Testis (tissue), 3 donors: ENCODE data around the gene ARID5B. TPM values are rescaled to one million over a fixed set of nuclear protein-coding genes. Genes with fewer than 3 reads are reported as not detected.

Experiments used
- DNase-seq: peaks from one replicate; pipeline ENCODE4 v3.0.0-alpha.2; 2019
- H3K27ac ChIP-seq, 2 donors: fragments of 200-600 bp; sonication (generic); one replicate each; pipeline ENCODE4 v1.5.1; 2019
- H3K27me3 ChIP-seq: fragments of 200-600 bp; sonication (generic); one replicate; pipeline ENCODE4 v1.5.1; 2019
- H3K36me3 ChIP-seq: fragments of 200-600 bp; sonication (generic); one replicate; pipeline ENCODE4 v1.5.1; 2017; ENCODE audit warnings: low read depth; ENCODE audit errors: missing control alignments
- H3K4me1 ChIP-seq: fragments of 200-600 bp; sonication (generic); one replicate; pipeline ENCODE4 v1.5.1; 2019
- H3K4me3 ChIP-seq, 2 donors: fragments of 200-600 bp; sonication (generic); one replicate each; pipeline ENCODE4 v1.5.1; 2017 to 2019
- H3K9me3 ChIP-seq: fragments of 200-600 bp; sonication (generic); one replicate; pipeline ENCODE4 v1.5.1; 2017
- POLR2A ChIP-seq: fragments of 450-650 bp; IDR thresholded peaks from one replicate; pipeline ENCODE4 v1.6.1; 2017; ENCODE audit warnings: antibody characterized with exemption, mild to moderate bottlenecking, moderate library complexity
- WGBS, 2 donors: methylation state at CpG; one replicate each; pipeline ENCODE4 v1.1.5; 2018; 5-methylcytosine and 5-hydroxymethylcytosine counted together
- intact Hi-C: fragments of 100-400 bp; cut with DNase I; formaldehyde crosslinking; loops from one replicate; pipeline ENCODE4 v1.15.1; 2023; ENCODE audit warnings: low total_unique reads
- polyA plus RNA-seq: library from polyadenylated mRNA; stranded (reverse); fragments of 350-450 nt; fragmentation: Illumina TruSeq; extraction: RNeasy Lipid Tissue Mini Kit (QIAGEN cat#74804); gene quantifications from one replicate; pipeline ENCODE4 v1.2.3, GENCODE V29; 2014; ENCODE audit warnings: low read depth, low replicate concordance; ENCODE audit not compliant: insufficient read depth
- total RNA-seq, 2 donors: library from RNA; depleted of rRNA; stranded (reverse); fragments of >200 nt; gene quantifications; one replicate each; pipeline ENCODE4 v1.2.3, GENCODE V29; 2016
- TF ChIP-seq, protein P1 (sequence below), 3 experiments: fragments of 450-650 bp in 2 of 3; fragments of 200-600 bp in 1 of 3; sonication (generic) in 1 of 3; IDR thresholded peaks; one replicate each; pipeline ENCODE4 v1.5.1; 2016 to 2019; ENCODE audit warnings: antibody characterized with exemption in 3 of 3, mild to moderate bottlenecking in 2 of 3, moderate library complexity in 1 of 3

The ARID5B gene
- total and polyA plus RNA-seq, 3 donors from 2014 or later = 14.3 to 73.6 (median 52.1) TPM

DNA sequence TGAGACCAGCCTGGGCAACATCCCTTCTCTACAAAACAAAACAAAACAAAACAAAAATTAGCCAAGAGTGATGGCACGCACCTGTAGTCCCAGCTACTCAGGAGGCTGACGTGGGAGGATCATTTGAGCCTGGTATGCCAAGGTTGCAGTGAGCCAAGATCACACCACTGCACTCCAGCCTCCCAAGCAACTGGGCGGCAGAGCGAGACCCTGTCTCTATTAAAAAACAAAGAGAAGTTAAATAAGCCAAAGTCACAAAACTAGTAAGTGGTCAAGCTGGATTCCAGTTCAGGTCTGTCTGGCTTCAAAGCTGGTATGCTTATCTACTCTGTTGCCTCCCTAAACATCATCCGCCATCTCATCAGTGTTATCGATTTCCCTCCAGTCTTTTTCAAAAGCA is 110.8 kb downstream of the ARID5B start:
- Histone ChIP-seq H3K4me1 (peaks cover 12% of the 10 kb centered on the region), H3K27me3 (no peaks in the 10 kb centered on the region), H3K4me3 (no peak overlapping the region), H3K9me3 (no peaks in the 10 kb centered on the region), H3K36me3 (no peaks in the 10 kb centered on the region), H3K27ac (no peak overlapping the region)
- DNase-seq = no peak
- TF ChIP-seq POLR2A = no peak
- TF ChIP-seq, protein P1, sequence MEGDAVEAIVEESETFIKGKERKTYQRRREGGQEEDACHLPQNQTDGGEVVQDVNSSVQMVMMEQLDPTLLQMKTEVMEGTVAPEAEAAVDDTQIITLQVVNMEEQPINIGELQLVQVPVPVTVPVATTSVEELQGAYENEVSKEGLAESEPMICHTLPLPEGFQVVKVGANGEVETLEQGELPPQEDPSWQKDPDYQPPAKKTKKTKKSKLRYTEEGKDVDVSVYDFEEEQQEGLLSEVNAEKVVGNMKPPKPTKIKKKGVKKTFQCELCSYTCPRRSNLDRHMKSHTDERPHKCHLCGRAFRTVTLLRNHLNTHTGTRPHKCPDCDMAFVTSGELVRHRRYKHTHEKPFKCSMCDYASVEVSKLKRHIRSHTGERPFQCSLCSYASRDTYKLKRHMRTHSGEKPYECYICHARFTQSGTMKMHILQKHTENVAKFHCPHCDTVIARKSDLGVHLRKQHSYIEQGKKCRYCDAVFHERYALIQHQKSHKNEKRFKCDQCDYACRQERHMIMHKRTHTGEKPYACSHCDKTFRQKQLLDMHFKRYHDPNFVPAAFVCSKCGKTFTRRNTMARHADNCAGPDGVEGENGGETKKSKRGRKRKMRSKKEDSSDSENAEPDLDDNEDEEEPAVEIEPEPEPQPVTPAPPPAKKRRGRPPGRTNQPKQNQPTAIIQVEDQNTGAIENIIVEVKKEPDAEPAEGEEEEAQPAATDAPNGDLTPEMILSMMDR (IDR thresholded peaks at IDR 0.05) = no peak
- intact Hi-C loops = no loop called here
- WGBS, 2 donors = 92% methylated on average over 6 of the region's 6 CpGs

DNA sequence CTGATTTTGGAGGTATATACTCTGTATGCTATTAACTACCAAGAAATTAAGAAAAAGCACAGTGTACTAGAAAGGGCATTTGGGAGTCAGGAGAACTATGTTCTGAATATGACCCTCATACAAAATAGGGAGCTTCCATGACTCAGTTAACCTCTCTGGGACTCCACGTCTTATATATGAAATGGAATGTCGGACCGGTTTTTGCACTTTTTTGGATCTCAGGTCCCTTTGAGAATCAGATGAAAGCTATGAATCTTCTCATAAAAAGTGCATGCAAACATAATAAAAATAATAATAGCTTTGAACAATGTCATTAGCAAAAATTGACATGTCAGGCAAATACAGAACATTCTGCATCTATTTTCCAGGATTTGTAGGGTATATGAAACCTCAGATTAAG is 113.0 kb downstream of the ARID5B start:
- TF ChIP-seq, protein P1 (IDR thresholded peaks at IDR 0.05) = no peak
- no peak for TF ChIP-seq POLR2A

DNA sequence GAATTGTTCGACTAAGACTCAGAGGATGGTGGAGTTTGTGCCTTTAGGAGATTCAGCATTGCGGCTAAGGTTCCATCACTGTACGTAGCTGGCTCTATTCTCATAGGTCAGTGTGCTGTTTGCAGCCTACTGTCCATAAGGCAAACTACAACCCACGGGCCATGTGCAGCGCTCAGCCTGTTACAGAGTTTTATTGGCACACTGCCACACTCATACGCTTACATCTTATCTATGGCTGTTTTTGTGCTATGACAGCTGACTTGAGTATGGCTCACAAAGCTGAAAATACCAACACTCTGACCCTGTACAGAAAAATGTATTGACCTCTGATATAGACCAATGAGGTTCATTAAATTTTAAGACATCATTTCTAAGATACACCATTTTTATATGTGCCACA is 114.5 kb downstream of the ARID5B start:
- Histone ChIP-seq H3K36me3 (no peaks in the 10 kb centered on the region), H3K4me3 (no peak overlapping the region), H3K27ac (no peak overlapping the region), H3K9me3 (no peaks in the 10 kb centered on the region), H3K4me1 (peaks cover 16% of the 10 kb centered on the region), H3K27me3 (no peaks in the 10 kb centered on the region)
- intact Hi-C loops = no loop called here
- WGBS, 2 donors = 78 to 84% methylated on average over 6 of the region's 6 CpGs
- TF ChIP-seq POLR2A = no peak
- TF ChIP-seq, protein P1 (IDR thresholded peaks at IDR 0.05) = no peak
- no peak for DNase-seq

More for the DNA sequence above, 113.0 kb downstream of the ARID5B start:
- no peaks in the 10 kb centered on the region for H3K36me3 ChIP-seq
- no peak overlapping the region for H3K27ac ChIP-seq
- 89 to 98% methylated on average over 3 of the region's 3 CpGs for WGBS, 2 donors
- no peaks in the 10 kb centered on the region for H3K9me3 ChIP-seq
- no peaks in the 10 kb centered on the region for H3K27me3 ChIP-seq
- peaks cover 16% of the 10 kb centered on the region for H3K4me1 ChIP-seq
- intact Hi-C loops = no loop called here
- no peak overlapping the region for H3K4me3 ChIP-seq
- DNase-seq = no peak

DNA sequence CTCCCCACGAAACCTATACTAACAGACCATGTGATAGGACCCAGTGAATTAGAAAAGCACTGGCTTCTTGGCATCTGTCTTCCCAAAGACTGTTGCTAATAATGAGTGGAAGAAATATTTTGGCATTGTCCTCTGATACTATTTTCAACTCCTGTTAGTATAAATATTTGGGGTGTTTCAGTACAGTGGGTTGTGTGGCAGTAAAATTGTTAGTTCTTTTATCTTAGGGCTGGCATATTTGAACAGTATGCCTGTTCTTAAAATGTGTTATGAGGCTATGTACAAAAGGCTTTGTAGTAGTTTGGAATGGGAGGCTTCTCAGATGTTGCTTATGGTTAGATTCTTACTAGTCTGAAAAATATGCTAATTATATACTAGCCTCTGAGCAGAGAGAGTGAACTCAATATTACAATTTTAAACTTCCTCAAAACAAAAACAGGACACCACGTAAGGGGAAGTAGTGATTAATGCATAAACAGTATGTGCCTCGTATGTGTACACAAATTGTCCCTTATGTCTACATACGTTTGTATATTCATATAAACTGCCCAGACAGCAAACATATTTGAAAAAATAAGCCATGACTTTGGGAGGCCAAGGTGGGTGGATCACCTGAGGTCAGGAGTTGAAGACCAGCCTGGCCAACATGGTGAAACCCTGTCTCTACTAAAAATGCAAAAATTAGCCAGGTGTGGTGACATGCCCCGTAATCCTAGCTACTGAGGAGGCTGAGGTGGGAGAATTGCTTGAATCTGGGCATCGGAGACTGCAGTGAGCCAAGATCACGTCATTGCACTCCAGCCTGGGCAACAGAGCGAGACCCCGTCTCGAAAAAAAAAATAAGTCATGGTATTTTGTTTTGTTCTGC is 115.4 kb downstream of the ARID5B start:
- WGBS, 2 donors = 71% methylated on average over 10 of the region's 10 CpGs
- intact Hi-C loops = no loop called here
- peak overlapping the region; percentile 6 to 11 for H3K27ac ChIP-seq

More for the DNA sequence above, 115.4 kb downstream of the ARID5B start:
- peaks cover 16% of the 10 kb centered on the region for H3K4me1 ChIP-seq
- no peaks in the 10 kb centered on the region for H3K27me3 ChIP-seq
- H3K4me3 ChIP-seq = no peak overlapping the region
- H3K36me3 ChIP-seq = no peaks in the 10 kb centered on the region
- no peaks in the 10 kb centered on the region for H3K9me3 ChIP-seq
- no peak for DNase-seq
- TF ChIP-seq, protein P1 (IDR thresholded peaks at IDR 0.05) = no peak
- no peak for TF ChIP-seq POLR2A
